Measurements from ENCODE around the gene CLEC18C.
"Not testable (repeated sequence)": the region's sequence is repeated elsewhere in the genome, so short reads cannot be mapped to it uniquely, and the experiment has no call there.

CLEC18C gene

GRCh38 chr16:70159355-70160348 is 13.9 kb upstream of the CLEC18C start:
- no peak for DNase-seq

GRCh38 chr16:70160388-70160787 is 13.2 kb upstream of the CLEC18C start:
- DNase-seq, result no peak

- DNase-seq, result no peak
Observed at GRCh38 chr16:70160821-70161220, 12.8 kb upstream of the CLEC18C start.

GRCh38 chr16:70161350-70161749 is 12.2 kb upstream of the CLEC18C start:
- no peak for DNase-seq

GRCh38 chr16:70162041-70162451 is 11.5 kb upstream of the CLEC18C start:
- no peak for DNase-seq

GRCh38 chr16:70163596-70163995 is 10.0 kb upstream of the CLEC18C start:
- DNase-seq, result no peak

GRCh38 chr16:70166688-70167087 is 6.9 kb upstream of the CLEC18C start:
- not testable (repeated sequence) for DNase-seq

GRCh38 chr16:70173916-70174315 is 329 bp downstream of the CLEC18C start:
- not testable (repeated sequence) for DNase-seq

GRCh38 chr16:70174387-70174932 is 873 bp downstream of the CLEC18C start:
- not testable (repeated sequence) for DNase-seq

- DNase-seq, result not testable (repeated sequence)
Observed at GRCh38 chr16:70187858-70188607, 14.4 kb downstream of the CLEC18C start.

- DNase-seq, result not testable (repeated sequence)
Observed at GRCh38 chr16:70188608-70188915, 15.0 kb downstream of the CLEC18C start.

- DNase-seq, result not testable (repeated sequence)
Observed at GRCh38 chr16:70190574-70190973, 17.0 kb downstream of the CLEC18C start.

- not testable (repeated sequence) for DNase-seq
Observed at GRCh38 chr16:70196683-70197300, 23.2 kb downstream of the CLEC18C start.

- not testable (repeated sequence) for DNase-seq
Observed at GRCh38 chr16:70197611-70198010, 24.0 kb downstream of the CLEC18C start.

- DNase-seq, result not testable (repeated sequence)
Observed at GRCh38 chr16:70198230-70198629, 24.6 kb downstream of the CLEC18C start.

GRCh38 chr16:70198666-70199065 is 25.1 kb downstream of the CLEC18C start:
- DNase-seq, result not testable (repeated sequence)

- DNase-seq, result not testable (repeated sequence)
Observed at GRCh38 chr16:70199170-70199569, 25.6 kb downstream of the CLEC18C start.

- not testable (repeated sequence) for DNase-seq
Observed at GRCh38 chr16:70200063-70200462, 26.5 kb downstream of the CLEC18C start.

- not testable (repeated sequence) for DNase-seq
Observed at GRCh38 chr16:70203508-70203907, 29.9 kb downstream of the CLEC18C start.

GRCh38 chr16:70204010-70204409 is 30.4 kb downstream of the CLEC18C start:
- DNase-seq, result not testable (repeated sequence)

- DNase-seq, result not testable (repeated sequence)
Observed at GRCh38 chr16:70204668-70205405, 31.2 kb downstream of the CLEC18C start.

GRCh38 chr16:70206382-70206781 is 32.8 kb downstream of the CLEC18C start:
- not testable (repeated sequence) for DNase-seq

All from CD4-positive, alpha-beta T cell treated with Interleukin-21 for 1 hour (primary cell).